ENCODE data around the gene SLC39A8.

DNA sequence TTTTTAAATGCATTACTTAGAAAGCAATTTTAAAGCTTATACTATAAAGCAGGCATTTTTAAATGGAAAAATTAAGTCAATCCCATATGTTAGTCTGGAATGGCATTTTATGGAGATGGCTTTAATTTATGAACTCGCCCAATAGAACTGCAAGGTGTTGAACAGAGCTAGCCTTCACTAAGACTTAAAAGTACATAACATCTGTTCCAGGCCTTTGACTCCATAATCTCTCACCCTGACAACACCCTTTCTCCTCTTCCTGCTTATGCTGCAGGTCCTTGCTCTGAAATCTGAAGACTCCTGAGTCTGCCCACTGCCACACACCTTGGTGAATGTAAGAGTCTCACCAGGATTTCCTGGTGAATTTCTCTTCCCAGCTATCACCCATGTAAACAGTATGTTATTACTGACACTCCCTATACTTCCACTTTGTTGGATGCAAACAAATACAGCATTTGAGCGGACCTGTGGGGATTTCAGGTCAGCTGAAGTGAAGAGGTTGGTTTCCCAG, 17.7 kb upstream of the SLC39A8 start:
- TF ChIP-seq POLR2A (IDR thresholded peaks at IDR 0.05): no peak
- TF ChIP-seq, protein P1, sequence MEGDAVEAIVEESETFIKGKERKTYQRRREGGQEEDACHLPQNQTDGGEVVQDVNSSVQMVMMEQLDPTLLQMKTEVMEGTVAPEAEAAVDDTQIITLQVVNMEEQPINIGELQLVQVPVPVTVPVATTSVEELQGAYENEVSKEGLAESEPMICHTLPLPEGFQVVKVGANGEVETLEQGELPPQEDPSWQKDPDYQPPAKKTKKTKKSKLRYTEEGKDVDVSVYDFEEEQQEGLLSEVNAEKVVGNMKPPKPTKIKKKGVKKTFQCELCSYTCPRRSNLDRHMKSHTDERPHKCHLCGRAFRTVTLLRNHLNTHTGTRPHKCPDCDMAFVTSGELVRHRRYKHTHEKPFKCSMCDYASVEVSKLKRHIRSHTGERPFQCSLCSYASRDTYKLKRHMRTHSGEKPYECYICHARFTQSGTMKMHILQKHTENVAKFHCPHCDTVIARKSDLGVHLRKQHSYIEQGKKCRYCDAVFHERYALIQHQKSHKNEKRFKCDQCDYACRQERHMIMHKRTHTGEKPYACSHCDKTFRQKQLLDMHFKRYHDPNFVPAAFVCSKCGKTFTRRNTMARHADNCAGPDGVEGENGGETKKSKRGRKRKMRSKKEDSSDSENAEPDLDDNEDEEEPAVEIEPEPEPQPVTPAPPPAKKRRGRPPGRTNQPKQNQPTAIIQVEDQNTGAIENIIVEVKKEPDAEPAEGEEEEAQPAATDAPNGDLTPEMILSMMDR (IDR thresholded peaks at IDR 0.05): no peak

All from right lobe of liver (tissue), 4 donors.